NCI-H2171 treated with DMSO at 0.1 percent for 48 hours (cell line): ENCODE measurements around the gene RABL2A.
"Not testable (repeated sequence)": the region's sequence is repeated elsewhere in the genome, so short reads cannot be mapped to it uniquely, and the experiment has no call there.

ENCODE experiments used
- DNase-seq: peaks from one replicate; lab custom pipeline; 2025; lab: John Stamatoyannopoulos, UW

RABL2A gene

GRCh38 chr2:113609822-113610221 lies 17.2 kb upstream of the RABL2A start:
- not testable (repeated sequence) for DNase-seq

GRCh38 chr2:113621002-113621401 lies 6.1 kb upstream of the RABL2A start:
- not testable (repeated sequence) for DNase-seq

- DNase-seq = not testable (repeated sequence)
These were observed 1.2 kb upstream of the RABL2A start for GRCh38 chr2:113625906-113626305.

GRCh38 chr2:113632849-113633345 lies 5.8 kb downstream of the RABL2A start:
- DNase-seq = not testable (repeated sequence)

GRCh38 chr2:113635358-113635757 lies 8.3 kb downstream of the RABL2A start:
- not testable (repeated sequence) for DNase-seq

- not testable (repeated sequence) for DNase-seq
These were observed 9.2 kb downstream of the RABL2A start for GRCh38 chr2:113636226-113636625.

GRCh38 chr2:113638084-113638483 lies 11.0 kb downstream of the RABL2A start:
- DNase-seq = not testable (repeated sequence)

GRCh38 chr2:113646217-113646616 lies 19.2 kb downstream of the RABL2A start:
- not testable (repeated sequence) for DNase-seq

GRCh38 chr2:113650834-113651815 lies 24.1 kb downstream of the RABL2A start:
- not testable (repeated sequence) for DNase-seq

- DNase-seq = not testable (repeated sequence)
These were observed 25.5 kb downstream of the RABL2A start for GRCh38 chr2:113652599-113652998.

- not testable (repeated sequence) for DNase-seq
These were observed 29.1 kb downstream of the RABL2A start for GRCh38 chr2:113656031-113656624.

GRCh38 chr2:113657735-113658134 lies 30.7 kb downstream of the RABL2A start:
- not testable (repeated sequence) for DNase-seq

GRCh38 chr2:113663285-113664060 lies 36.4 kb downstream of the RABL2A start:
- not testable (repeated sequence) for DNase-seq

- DNase-seq = not testable (repeated sequence)
These were observed 37.9 kb downstream of the RABL2A start for GRCh38 chr2:113664761-113665533.

- not testable (repeated sequence) for DNase-seq
These were observed 41.9 kb downstream of the RABL2A start for GRCh38 chr2:113669013-113669412.

- peak; percentile 40 for DNase-seq
These were observed 45.4 kb downstream of the RABL2A start for GRCh38 chr2:113672326-113672932.

GRCh38 chr2:113675875-113676274 lies 48.8 kb downstream of the RABL2A start:
- DNase-seq = no peak

GRCh38 chr2:113676623-113677266 lies 49.7 kb downstream of the RABL2A start:
- no peak for DNase-seq

- DNase-seq = no peak
These were observed 50.3 kb downstream of the RABL2A start for GRCh38 chr2:113677330-113677729.

- DNase-seq = no peak
These were observed 52.4 kb downstream of the RABL2A start for GRCh38 chr2:113679457-113679856.
